SHP77 treated with DMSO at 0.1 percent for 48 hours (cell line): Measurements from ENCODE around the gene KRTAP10-10.
"Not testable (repeated sequence)": the region's sequence is repeated elsewhere in the genome, so short reads cannot be mapped to it uniquely, and the experiment has no call there.

Source experiments
- DNase-seq: peaks from one replicate; lab custom pipeline; 2025; lab: John Stamatoyannopoulos, UW

KRTAP10-10 gene

GRCh38 chr21:44684077-44684476 lies 46.9 kb downstream of the KRTAP10-10 start:
- DNase-seq = no peak

- no peak for DNase-seq
Measured at GRCh38 chr21:44684483-44684882, 47.3 kb downstream of the KRTAP10-10 start.

- not testable (repeated sequence) for DNase-seq
Measured at GRCh38 chr21:44685050-44685449, 47.9 kb downstream of the KRTAP10-10 start.

- no peak for DNase-seq
Measured at GRCh38 chr21:44686000-44686781, 49.0 kb downstream of the KRTAP10-10 start.

GRCh38 chr21:44686843-44687561 lies 49.8 kb downstream of the KRTAP10-10 start:
- no peak for DNase-seq

GRCh38 chr21:44687671-44688070 lies 50.5 kb downstream of the KRTAP10-10 start:
- DNase-seq = no peak
